BE2C (cell line): ENCODE results near the gene KRTAP1-4.
"Not testable (repeated sequence)": the region's sequence is repeated elsewhere in the genome, so short reads cannot be mapped to it uniquely, and the experiment has no call there.

Experiments used
- DNase-seq: peaks from one replicate; pipeline ENCODE4 v3.0.0-alpha.2; 2020
- H3K27me3 ChIP-seq: fragments of 250-450 bp; sonication (Bioruptor Pico); 2 replicates; pipeline ENCODE4 v1.5.1; 2020; ENCODE audit warnings: mild to moderate bottlenecking
- H3K36me3 ChIP-seq: fragments of 250-450 bp; sonication (Bioruptor Pico); 2 replicates; pipeline ENCODE4 v1.5.1; 2020; ENCODE audit warnings: mild to moderate bottlenecking
- H3K4me1 ChIP-seq: fragments of 250-450 bp; sonication (Bioruptor Pico); 2 replicates; pipeline ENCODE4 v1.5.1; 2020
- H3K4me3 ChIP-seq: 2 replicates; pipeline ENCODE4 v1.5.1; 2011; ENCODE audit warnings: low read depth, low read length
- H3K9me3 ChIP-seq: fragments of 250-450 bp; sonication (Bioruptor Pico); 2 replicates; pipeline ENCODE4 v1.5.1; 2020
- TF ChIP-seq, protein P1 (sequence below): IDR thresholded peaks from 2 replicates; pipeline ENCODE4 v1.5.1; 2012; ENCODE audit warnings: mild to moderate bottlenecking, low read depth, low read length

The KRTAP1-4 gene

DNA sequence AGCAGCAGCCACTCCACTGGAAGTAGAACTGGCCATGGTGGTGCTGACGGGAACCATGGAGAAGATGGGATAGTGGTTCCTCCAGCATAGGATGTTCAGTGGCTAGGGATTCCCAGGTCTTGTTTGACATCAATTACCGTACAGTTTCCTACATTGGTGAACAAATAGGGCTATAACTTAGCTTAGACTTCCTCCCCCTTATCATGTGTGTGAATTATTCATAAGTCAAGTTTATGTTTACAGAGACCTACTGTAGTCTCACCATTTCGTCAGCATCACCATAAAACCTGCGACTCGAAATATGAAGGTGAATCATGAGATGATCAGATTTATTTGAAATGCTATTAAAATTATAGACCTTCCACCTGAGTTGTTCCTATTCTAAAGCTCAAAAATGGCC is 28.7 kb upstream of the KRTAP1-4 start:
- Histone ChIP-seq H3K9me3 (no peaks in the 10 kb centered on the region), H3K36me3 (no peaks in the 10 kb centered on the region), H3K4me3 (no peak overlapping the region), H3K4me1 (no peaks in the 10 kb centered on the region), H3K27me3 (no peaks in the 10 kb centered on the region)
- TF ChIP-seq, protein P1, sequence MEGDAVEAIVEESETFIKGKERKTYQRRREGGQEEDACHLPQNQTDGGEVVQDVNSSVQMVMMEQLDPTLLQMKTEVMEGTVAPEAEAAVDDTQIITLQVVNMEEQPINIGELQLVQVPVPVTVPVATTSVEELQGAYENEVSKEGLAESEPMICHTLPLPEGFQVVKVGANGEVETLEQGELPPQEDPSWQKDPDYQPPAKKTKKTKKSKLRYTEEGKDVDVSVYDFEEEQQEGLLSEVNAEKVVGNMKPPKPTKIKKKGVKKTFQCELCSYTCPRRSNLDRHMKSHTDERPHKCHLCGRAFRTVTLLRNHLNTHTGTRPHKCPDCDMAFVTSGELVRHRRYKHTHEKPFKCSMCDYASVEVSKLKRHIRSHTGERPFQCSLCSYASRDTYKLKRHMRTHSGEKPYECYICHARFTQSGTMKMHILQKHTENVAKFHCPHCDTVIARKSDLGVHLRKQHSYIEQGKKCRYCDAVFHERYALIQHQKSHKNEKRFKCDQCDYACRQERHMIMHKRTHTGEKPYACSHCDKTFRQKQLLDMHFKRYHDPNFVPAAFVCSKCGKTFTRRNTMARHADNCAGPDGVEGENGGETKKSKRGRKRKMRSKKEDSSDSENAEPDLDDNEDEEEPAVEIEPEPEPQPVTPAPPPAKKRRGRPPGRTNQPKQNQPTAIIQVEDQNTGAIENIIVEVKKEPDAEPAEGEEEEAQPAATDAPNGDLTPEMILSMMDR: no peak
- no peak for DNase-seq

GRCh38 chr17:41057547-41057946 is 27.6 kb upstream of the KRTAP1-4 start:
- H3K9me3 ChIP-seq: no peaks in the 10 kb centered on the region
- no peaks in the 10 kb centered on the region for H3K36me3 ChIP-seq
- no peak for DNase-seq
- H3K27me3 ChIP-seq: no peaks in the 10 kb centered on the region
- TF ChIP-seq, protein P1: no peak
- H3K4me3 ChIP-seq: no peak overlapping the region
- H3K4me1 ChIP-seq: no peaks in the 10 kb centered on the region

- not testable (repeated sequence) for H3K36me3 ChIP-seq, H3K9me3 ChIP-seq, H3K27me3 ChIP-seq, H3K4me3 ChIP-seq, H3K4me1 ChIP-seq, DNase-seq
Measured at GRCh38 chr17:41055130-41055529, 25.1 kb upstream of the KRTAP1-4 start, which contains the start of gene KRTAP2-2. Gene KRTAP2-2, minus strand, starts transcription at chr17:41055230. Its CDS starts 19 bp downstream, at chr17:41055211.

DNA sequence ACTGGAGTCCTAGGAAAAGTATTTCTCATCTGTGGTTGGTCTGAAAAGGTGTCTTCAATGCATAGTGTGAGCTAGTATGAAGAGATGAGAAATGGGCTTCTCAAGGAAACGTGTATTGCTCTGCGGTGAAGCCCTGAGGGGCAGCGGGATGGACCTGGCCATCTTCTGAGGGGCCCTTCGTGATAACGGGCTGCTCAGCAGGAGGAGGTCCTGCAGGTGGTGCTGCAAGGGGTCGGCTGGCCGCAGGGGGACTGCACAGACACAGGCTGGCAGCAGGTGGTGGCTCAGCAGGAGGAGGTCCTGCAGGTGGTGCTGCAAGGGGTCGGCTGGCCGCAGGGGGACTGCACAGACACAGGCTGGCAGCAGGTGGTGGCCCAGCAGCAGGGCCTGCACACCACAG is 24.6 kb upstream of the KRTAP1-4 start:
- not testable (repeated sequence) for H3K4me1 ChIP-seq, DNase-seq, H3K9me3 ChIP-seq, H3K4me3 ChIP-seq, H3K36me3 ChIP-seq, H3K27me3 ChIP-seq

GRCh38 chr17:41054025-41054424 is 24.0 kb upstream of the KRTAP1-4 start:
- no peaks in the 10 kb centered on the region for H3K4me1 ChIP-seq
- no peak for DNase-seq
- H3K27me3 ChIP-seq: no peaks in the 10 kb centered on the region
- no peaks in the 10 kb centered on the region for H3K9me3 ChIP-seq
- no peak overlapping the region for H3K4me3 ChIP-seq
- H3K36me3 ChIP-seq: no peaks in the 10 kb centered on the region
- TF ChIP-seq, protein P1: no peak

- H3K36me3 ChIP-seq: no peaks in the 10 kb centered on the region
- no peak for DNase-seq
Measured at GRCh38 chr17:41052566-41052965, 22.6 kb upstream of the KRTAP1-4 start.

GRCh38 chr17:41049110-41049509 is 19.1 kb upstream of the KRTAP1-4 start:
- no peaks in the 10 kb centered on the region for H3K9me3 ChIP-seq

More at GRCh38 chr17:41052566-41052965, 22.6 kb upstream of the KRTAP1-4 start:
- Histone ChIP-seq H3K27me3 (no peaks in the 10 kb centered on the region), H3K4me1 (no peaks in the 10 kb centered on the region), H3K9me3 (no peaks in the 10 kb centered on the region), H3K4me3 (no peak overlapping the region)
- TF ChIP-seq, protein P1: no peak

More at GRCh38 chr17:41049110-41049509, 19.1 kb upstream of the KRTAP1-4 start:
- Histone ChIP-seq H3K4me3 (no peak overlapping the region), H3K36me3 (no peaks in the 10 kb centered on the region), H3K4me1 (no peaks in the 10 kb centered on the region), H3K27me3 (no peaks in the 10 kb centered on the region)
- TF ChIP-seq, protein P1: no peak
- DNase-seq: no peak
